MM.1S (cell line): ENCODE measurements around the gene RASGEF1C.

Experiments used
- EZH2 ChIP-seq: fragments of 300-600 bp; sonication (generic); optimal IDR thresholded peaks from 2 replicates; pipeline ENCODE3; 2017; ENCODE audit warnings: low read depth, mild to moderate bottlenecking, antibody characterized with exemption, low read length, mixed read lengths
- TF ChIP-seq, protein P1 (sequence below): fragments of 300-600 bp; sonication (generic); IDR thresholded peaks from 2 replicates; pipeline ENCODE4 v1.5.1; 2016; ENCODE audit warnings: antibody characterized with exemption, low read length, mixed read lengths

DNA sequence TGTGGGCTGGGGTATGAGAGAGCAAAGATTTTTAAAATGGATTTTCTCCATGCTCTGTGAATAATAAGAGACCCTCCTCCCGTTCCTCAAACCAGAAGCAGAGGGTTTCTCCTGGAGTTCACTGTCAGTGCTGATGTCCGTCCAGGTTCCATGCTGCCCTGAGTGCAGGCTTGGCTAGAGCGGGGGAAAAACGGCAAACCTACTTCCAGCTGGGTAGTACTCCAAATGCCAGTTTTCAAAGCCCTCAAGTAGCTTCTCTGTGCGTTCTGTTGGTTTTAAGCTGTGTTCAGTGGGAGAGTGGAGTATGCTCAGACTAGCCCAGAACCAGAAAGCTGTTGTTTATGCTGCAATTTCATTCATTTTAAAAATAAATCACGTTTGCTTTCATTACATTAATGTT lies 40.3 kb downstream of the RASGEF1C start:
- TF ChIP-seq, protein P1, sequence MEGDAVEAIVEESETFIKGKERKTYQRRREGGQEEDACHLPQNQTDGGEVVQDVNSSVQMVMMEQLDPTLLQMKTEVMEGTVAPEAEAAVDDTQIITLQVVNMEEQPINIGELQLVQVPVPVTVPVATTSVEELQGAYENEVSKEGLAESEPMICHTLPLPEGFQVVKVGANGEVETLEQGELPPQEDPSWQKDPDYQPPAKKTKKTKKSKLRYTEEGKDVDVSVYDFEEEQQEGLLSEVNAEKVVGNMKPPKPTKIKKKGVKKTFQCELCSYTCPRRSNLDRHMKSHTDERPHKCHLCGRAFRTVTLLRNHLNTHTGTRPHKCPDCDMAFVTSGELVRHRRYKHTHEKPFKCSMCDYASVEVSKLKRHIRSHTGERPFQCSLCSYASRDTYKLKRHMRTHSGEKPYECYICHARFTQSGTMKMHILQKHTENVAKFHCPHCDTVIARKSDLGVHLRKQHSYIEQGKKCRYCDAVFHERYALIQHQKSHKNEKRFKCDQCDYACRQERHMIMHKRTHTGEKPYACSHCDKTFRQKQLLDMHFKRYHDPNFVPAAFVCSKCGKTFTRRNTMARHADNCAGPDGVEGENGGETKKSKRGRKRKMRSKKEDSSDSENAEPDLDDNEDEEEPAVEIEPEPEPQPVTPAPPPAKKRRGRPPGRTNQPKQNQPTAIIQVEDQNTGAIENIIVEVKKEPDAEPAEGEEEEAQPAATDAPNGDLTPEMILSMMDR: no peak
- no peak for TF ChIP-seq EZH2
